Neural cell (in vitro differentiated cells): ENCODE measurements around the gene TENT5A.

ENCODE experiments used
- CTCF ChIP-seq: fragments of 450-650 bp; IDR thresholded peaks from 2 replicates; pipeline ENCODE4 v1.5.1; 2014; ENCODE audit warnings: antibody characterized with exemption, mild to moderate bottlenecking, moderate library complexity; ENCODE audit not compliant: poor library complexity, severe bottlenecking
- EP300 ChIP-seq: fragments of 450-650 bp; conservative IDR thresholded peaks from 2 replicates; pipeline ENCODE4 v1.6.1; 2014; ENCODE audit warnings: antibody characterized with exemption, mild to moderate bottlenecking, moderate library complexity; ENCODE audit not compliant: poor library complexity, severe bottlenecking
- EZH2 ChIP-seq: fragments of 200-600, 300-800 bp; shearing (Covaris generic), sonication (generic); IDR thresholded peaks from 2 replicates; pipeline ENCODE4 v1.6.1; 2014; ENCODE audit warnings: antibody characterized with exemption, low read length, borderline replicate concordance, mild to moderate bottlenecking; ENCODE audit not compliant: insufficient read depth, poor library complexity, severe bottlenecking
- MXI1 ChIP-seq: fragments of 450-650 bp; conservative IDR thresholded peaks from 2 replicates; pipeline ENCODE4 v1.6.1; 2014; ENCODE audit warnings: antibody characterized with exemption, mild to moderate bottlenecking; ENCODE audit not compliant: poor library complexity, severe bottlenecking
- POLR2AphosphoS5 ChIP-seq: IDR thresholded peaks from 2 replicates; pipeline ENCODE4 v1.6.1; 2012
- RAD21 ChIP-seq: fragments of 450-650 bp; conservative IDR thresholded peaks from 2 replicates; pipeline ENCODE4 v1.6.1; 2014; ENCODE audit warnings: antibody characterized with exemption, mild to moderate bottlenecking, moderate library complexity
- REST ChIP-seq: IDR thresholded peaks from 2 replicates; pipeline ENCODE4 v1.6.1; 2012; ENCODE audit warnings: borderline replicate concordance
- SMC3 ChIP-seq: fragments of 450-650 bp; conservative IDR thresholded peaks from 2 replicates; pipeline ENCODE4 v1.6.1; 2014; ENCODE audit warnings: antibody characterized with exemption, mild to moderate bottlenecking, moderate library complexity; ENCODE audit not compliant: poor library complexity

DNA sequence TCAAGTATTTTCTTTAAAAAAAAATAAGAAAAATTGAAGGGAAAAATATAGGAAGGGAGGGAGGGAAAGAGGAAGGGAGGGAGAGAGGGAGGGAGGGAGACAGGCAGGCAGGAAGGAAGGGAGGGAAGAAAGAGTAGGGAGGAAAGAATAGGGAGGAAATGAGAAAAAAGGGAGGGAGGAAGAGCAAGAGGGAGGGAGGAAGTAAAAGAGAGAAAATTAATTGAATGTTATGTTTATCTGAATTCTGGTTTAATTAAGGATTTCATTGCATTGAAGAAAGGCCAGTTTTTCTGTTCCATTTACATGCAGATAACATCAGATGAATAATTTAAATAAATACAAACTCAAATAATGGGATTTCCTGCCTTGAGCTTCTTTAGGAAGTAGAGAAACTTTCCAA is 47.8 kb downstream of the TENT5A start:
- TF ChIP-seq EZH2 (no peak), EP300 (no peak), POLR2AphosphoS5 (no peak), CTCF (no peak), RAD21 (no peak), SMC3 (no peak), REST (no peak), MXI1 (no peak)
